ENCODE data around the gene ZNF860.
"Not testable (repeated sequence)": the region's sequence is repeated elsewhere in the genome, so short reads cannot be mapped to it uniquely, and the experiment has no call there.

ZNF860 gene

DNA sequence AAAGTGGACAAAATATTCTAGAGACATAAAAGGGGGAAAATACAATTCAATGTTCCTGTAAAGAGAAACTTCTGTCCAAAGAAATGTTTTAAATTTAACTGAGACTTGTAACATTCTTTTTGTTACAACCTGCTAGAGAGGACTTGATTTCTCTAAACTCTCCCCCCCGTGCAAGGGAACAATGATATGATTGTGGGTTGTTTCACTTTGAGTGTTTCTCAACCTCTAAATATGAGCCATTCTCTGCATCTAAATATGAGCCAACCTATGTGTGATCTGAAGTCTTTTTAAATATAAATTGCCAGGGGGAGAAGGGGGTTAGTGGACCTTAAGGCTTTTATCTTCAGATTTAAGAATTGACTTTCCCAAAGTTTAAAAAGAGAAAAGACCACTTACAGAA lies 14.6 kb downstream of the ZNF860 start:
- Mint-ChIP-seq H3K36me3 (ENCODE audit: low read depth) (peaks cover 4% of the 10 kb centered on the region), H3K4me1 (ENCODE audit: low read depth) (peaks cover 6% of the 10 kb centered on the region), H3K27me3 (ENCODE audit: low read depth) (no peaks in the 10 kb centered on the region), H3K27ac (no peak overlapping the region), H3K9me3 (peaks cover 21% of the 10 kb centered on the region), H3K4me3 (no peak overlapping the region)

DNA sequence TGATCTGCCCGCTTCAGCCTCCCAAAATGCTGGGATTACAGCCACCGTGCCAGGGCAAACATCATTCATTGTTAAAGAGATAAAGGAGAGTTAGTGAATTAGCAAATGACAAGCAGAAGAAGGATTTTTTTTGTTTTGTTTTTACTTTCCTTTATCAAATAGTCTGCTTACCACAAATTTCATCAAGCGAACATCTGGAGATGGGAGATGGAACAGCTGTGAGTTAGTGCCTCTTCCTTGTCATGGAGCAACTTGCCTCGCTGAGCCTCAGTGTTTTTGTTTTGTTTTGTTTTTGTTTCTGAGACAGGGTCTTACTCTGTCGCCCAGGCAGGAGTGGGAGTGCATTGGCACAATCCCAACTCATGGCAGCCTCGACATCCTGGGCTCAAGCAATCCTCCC lies 15.9 kb downstream of the ZNF860 start:
- Mint-ChIP-seq H3K9me3 (peaks cover 18% of the 10 kb centered on the region), H3K4me3 (no peak overlapping the region), H3K27ac (no peak overlapping the region), H3K4me1 (ENCODE audit: low read depth) (peaks cover 6% of the 10 kb centered on the region), H3K27me3 (ENCODE audit: low read depth) (no peaks in the 10 kb centered on the region), H3K36me3 (ENCODE audit: low read depth) (peaks cover 4% of the 10 kb centered on the region)

DNA sequence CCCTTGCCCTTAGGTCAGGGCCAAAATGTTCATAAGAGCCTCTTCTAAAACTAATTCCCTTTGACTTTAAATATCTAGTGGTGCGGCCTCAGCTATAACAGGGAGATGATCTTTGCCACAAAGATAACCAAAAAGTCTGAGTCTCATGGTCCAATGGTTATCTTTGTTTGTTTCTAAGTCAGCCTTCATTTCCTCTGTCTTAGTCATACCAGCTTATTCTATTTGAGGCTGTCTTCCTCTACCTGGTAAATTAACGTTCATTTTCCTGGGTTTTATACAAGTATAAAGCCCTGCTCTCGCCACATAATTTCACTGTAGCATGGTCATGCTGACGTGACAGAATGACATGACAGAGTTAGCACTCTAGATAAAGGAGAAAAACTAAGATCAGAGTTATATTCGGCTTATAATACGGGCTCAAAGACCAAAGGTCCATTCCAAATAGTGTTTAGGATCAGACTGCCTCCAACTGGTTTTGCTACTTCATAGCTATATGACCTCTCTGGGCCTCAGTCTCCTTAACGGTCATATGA lies 18.4 kb downstream of the ZNF860 start:
- Mint-ChIP-seq H3K27ac (no peak overlapping the region), H3K9me3 (peaks cover 5% of the 10 kb centered on the region), H3K4me3 (no peak overlapping the region), H3K27me3 (ENCODE audit: low read depth) (peaks cover 5% of the 10 kb centered on the region), H3K4me1 (ENCODE audit: low read depth) (peaks cover 6% of the 10 kb centered on the region), H3K36me3 (ENCODE audit: low read depth) (peaks cover 2% of the 10 kb centered on the region)

DNA sequence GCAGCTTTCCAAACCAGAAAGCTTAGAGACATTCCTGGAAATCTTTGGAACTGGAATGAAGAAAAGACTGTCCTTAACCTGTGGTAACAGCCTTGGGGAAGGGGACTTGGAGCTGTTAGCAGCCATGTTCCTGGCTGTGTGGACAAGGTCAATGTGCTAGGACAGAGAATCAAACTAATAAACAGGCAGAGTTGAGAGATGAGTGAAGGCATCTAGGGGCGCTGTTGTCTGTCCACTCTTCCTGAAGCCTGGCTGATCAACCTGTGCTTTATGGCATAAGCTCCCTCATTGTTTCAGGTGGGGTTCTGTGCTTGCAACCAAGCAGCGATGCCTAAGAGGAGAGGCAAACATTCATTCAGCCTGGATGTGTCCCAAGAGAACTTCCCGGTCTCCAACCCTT lies 19.3 kb downstream of the ZNF860 start:
- H3K36me3 Mint-ChIP-seq (ENCODE audit: low read depth), result peaks cover 2% of the 10 kb centered on the region
- peaks cover 6% of the 10 kb centered on the region for H3K4me1 Mint-ChIP-seq (ENCODE audit: low read depth)
- H3K27ac Mint-ChIP-seq, result no peak overlapping the region
- H3K4me3 Mint-ChIP-seq, result no peak overlapping the region
- peaks cover 5% of the 10 kb centered on the region for H3K27me3 Mint-ChIP-seq (ENCODE audit: low read depth)
- H3K9me3 Mint-ChIP-seq, result peaks cover 4% of the 10 kb centered on the region

DNA sequence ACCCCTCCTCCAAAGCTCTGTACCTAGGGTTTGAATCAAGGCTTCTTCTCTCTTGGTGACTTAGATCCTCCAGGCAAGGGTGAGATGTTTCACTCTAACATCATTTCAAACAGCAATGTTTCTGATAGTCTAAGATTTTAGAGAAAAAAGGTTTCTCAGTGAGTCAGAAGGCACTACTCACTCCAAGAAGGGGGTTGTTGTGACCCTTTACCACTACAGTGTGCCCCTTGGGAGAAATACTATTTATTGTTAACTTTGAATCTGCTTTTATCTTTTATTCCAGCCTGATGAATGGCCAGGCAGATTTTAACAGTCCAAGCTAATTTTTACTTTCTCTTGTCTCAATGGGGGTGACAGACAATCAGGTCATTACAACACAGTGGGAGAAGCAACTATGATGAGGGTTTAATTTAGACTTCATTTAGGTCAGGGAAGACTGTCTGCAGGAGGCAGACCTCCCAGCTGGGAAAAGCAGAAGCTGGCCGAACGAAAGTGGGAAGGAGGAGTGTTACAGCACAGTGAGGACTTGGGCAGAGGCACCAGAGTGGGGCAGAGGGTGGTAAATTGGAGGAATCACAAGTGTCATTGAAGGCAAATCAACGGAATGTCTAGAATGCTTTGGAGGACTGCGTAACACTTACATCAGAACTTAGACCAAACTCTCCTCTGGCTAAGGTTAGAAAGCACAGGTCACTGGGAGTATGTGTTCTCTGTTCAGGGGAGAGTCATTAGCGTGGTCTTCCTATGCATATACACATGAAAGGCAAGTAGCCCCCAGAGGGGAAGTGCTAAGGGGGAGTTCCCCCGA lies 21.2 kb downstream of the ZNF860 start:
- Mint-ChIP-seq H3K27ac (no peak overlapping the region), H3K9me3 (peaks cover 7% of the 10 kb centered on the region), H3K36me3 (ENCODE audit: low read depth) (peaks cover 2% of the 10 kb centered on the region), H3K4me1 (ENCODE audit: low read depth) (peaks cover 2% of the 10 kb centered on the region), H3K4me3 (no peak overlapping the region), H3K27me3 (ENCODE audit: low read depth) (peaks cover 5% of the 10 kb centered on the region)

DNA sequence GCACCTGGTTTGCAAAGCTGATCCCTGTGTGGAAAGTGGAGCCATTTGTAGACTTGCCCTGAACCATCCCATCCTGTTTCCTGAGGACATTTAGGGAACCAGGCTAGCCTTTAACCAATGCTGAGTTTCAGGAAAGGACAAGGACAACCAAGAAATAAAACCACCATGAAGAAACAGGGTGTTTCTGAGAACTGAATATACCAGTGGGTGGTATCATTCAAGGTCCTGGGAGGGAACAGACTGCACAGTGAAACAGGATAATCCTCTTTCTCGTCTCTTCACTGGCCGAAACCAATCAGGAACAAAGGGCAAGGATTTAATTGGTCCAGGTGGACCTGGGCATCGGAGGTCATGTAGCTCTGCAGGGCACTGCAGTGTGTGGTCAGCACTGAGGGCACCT lies 21.8 kb downstream of the ZNF860 start:
- Mint-ChIP-seq H3K27ac (no peak overlapping the region), H3K27me3 (ENCODE audit: low read depth) (peaks cover 5% of the 10 kb centered on the region), H3K4me1 (ENCODE audit: low read depth) (peaks cover 2% of the 10 kb centered on the region)

DNA sequence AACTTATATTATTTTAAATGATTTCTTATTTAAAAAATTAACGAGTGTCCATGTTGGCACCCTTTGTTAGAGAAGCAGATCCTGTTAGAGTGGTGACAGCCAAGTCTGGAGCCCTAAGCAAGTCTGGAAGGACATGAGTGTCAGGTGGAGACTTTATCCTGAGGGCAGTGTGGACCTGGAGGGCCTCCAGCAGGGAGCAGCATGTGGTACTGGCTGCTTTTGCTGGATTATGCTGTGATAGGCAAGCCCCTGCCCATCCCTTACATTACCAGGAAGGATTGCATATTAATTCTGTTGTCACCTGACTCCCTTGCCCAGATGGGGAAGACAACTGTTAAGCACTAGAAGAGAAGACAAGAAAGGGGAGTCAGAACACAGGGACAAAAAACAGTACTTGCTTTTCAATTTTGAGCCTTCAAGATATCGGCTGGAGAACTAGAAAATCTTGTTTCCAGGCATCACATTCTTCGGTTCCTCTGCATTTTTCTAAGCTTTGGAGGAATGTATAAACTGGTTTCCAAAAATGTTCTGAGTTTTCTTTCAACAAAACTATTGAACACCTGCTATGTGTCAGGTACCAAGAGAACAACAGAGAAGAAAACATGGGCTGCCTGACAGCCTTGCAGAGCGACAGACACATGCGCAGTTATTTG lies 22.7 kb downstream of the ZNF860 start:
- Mint-ChIP-seq H3K27me3 (ENCODE audit: low read depth) (peaks cover 5% of the 10 kb centered on the region), H3K27ac (no peak overlapping the region), H3K36me3 (ENCODE audit: low read depth) (no peaks in the 10 kb centered on the region), H3K4me3 (no peak overlapping the region), H3K4me1 (ENCODE audit: low read depth) (peaks cover 2% of the 10 kb centered on the region), H3K9me3 (peaks cover 4% of the 10 kb centered on the region)

More for the DNA sequence above, 21.8 kb downstream of the ZNF860 start:
- Mint-ChIP-seq H3K4me3 (no peak overlapping the region), H3K9me3 (peaks cover 7% of the 10 kb centered on the region), H3K36me3 (ENCODE audit: low read depth) (peaks cover 2% of the 10 kb centered on the region)

DNA sequence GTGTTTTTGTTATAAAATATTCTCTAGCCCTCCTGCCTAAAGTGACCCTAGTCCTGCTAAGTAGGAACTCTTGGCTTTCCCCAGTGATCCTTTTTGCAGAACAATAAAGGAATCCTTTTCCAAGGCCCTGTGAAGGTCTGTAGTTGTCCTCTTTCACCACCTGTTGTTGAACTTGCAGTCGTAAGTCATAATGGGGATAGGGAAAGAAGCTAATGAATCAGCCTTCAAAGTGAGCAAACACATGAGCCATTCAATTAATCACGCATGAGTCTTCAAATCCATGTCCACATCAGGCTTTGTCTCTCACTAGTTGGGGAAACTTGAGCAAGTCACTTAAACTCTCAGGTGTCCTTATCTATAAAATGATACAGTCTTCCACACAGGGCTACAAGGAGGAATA lies 27.6 kb downstream of the ZNF860 start:
- Mint-ChIP-seq H3K27me3 (ENCODE audit: low read depth) (peaks cover 4% of the 10 kb centered on the region), H3K27ac (no peak overlapping the region), H3K4me1 (ENCODE audit: low read depth) (peaks cover 5% of the 10 kb centered on the region), H3K36me3 (ENCODE audit: low read depth) (no peaks in the 10 kb centered on the region), H3K9me3 (peaks cover 4% of the 10 kb centered on the region), H3K4me3 (no peak overlapping the region)

DNA sequence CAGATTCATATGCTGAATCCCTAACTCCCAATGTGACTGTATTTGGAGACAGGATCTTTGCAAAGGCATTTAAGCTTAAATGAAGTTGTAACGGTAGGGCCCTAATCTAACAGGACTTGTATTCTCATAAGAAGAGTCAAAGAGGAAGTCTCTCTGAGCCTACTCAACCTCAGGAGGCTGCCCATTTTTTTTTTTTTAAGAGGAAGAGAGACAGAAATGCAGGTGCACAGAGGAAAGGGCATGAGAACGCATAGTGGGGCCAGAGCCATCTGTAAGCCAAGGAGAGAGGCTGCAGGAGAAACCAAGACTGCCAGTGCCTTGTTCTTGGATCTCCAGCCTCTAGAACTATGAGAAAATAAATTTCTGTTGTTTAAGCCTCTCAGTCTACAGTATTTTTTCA lies 28.4 kb downstream of the ZNF860 start:
- Mint-ChIP-seq H3K9me3 (peaks cover 4% of the 10 kb centered on the region), H3K4me1 (ENCODE audit: low read depth) (peaks cover 5% of the 10 kb centered on the region), H3K27ac (no peak overlapping the region)

DNA sequence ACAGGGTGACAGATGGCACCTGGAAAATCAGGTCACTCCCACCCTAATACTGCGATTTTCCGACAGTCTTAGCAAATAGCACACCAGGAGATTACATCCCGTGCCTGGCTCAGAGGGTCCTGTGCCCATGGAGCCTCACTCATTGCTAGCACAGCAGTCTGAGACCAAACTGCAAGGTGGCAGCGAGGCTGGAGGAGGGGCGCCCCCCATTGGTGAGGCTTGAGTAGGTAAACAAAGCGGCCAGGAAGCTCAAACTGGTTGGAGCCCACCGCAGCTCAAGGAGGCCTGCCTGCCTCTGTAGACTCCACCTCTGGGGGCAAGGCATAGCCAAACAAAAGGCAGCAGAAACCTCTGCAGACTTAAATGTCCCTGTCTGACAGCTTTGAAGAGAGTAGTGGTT lies 29.1 kb downstream of the ZNF860 start:
- not testable (repeated sequence) for H3K36me3 Mint-ChIP-seq (ENCODE audit: low read depth); H3K27ac Mint-ChIP-seq; H3K27me3 Mint-ChIP-seq (ENCODE audit: low read depth); H3K4me3 Mint-ChIP-seq; H3K4me1 Mint-ChIP-seq (ENCODE audit: low read depth); H3K9me3 Mint-ChIP-seq

More for the DNA sequence above, 28.4 kb downstream of the ZNF860 start:
- Mint-ChIP-seq H3K27me3 (ENCODE audit: low read depth) (peaks cover 4% of the 10 kb centered on the region), H3K36me3 (ENCODE audit: low read depth) (no peaks in the 10 kb centered on the region), H3K4me3 (no peak overlapping the region)

DNA sequence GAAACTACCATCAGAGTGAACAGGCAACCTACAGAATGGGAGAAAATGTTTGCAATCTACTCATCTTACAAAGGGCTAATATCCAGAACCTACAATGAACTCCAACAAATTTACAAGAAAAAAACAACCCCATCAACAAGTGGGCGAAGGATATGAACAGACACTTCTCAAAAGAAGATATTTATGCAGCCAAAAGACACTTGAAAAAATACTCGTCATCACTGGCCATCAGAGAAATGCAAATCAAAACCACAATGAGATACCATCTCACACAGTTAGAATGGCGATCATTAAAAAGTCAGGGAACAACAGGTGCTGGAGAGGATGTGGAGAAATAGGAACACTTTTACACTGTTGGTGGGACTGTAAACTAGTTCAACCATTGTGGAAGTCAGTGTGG lies 34.1 kb downstream of the ZNF860 start:
- H3K4me1 Mint-ChIP-seq (ENCODE audit: low read depth); H3K27ac Mint-ChIP-seq; H3K4me3 Mint-ChIP-seq; H3K36me3 Mint-ChIP-seq (ENCODE audit: low read depth); H3K27me3 Mint-ChIP-seq (ENCODE audit: low read depth); H3K9me3 Mint-ChIP-seq: not testable (repeated sequence)

DNA sequence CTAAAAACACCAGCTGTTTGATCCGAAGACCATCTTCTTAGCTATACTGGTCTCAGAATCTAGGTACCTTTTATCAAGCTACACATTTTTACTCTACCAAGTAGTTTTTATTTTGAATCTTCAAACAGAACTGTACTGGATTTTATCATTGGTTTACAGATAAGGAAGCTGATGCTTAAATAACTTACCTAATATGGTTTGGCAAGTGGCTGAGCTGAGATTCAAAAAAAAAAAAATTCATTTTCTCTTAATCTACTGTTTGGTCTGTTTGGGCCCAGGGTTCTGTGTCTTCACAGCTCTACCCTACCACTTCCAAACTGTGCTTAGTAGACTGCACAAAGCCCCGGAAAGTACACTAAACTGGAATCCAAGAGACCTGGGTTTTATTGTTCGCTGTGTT lies 35.7 kb downstream of the ZNF860 start:
- Mint-ChIP-seq H3K27me3 (ENCODE audit: low read depth) (peaks cover 4% of the 10 kb centered on the region), H3K4me3 (no peak overlapping the region), H3K27ac (no peak overlapping the region), H3K4me1 (ENCODE audit: low read depth) (peaks cover 2% of the 10 kb centered on the region), H3K36me3 (ENCODE audit: low read depth) (no peaks in the 10 kb centered on the region), H3K9me3 (no peaks in the 10 kb centered on the region)

DNA sequence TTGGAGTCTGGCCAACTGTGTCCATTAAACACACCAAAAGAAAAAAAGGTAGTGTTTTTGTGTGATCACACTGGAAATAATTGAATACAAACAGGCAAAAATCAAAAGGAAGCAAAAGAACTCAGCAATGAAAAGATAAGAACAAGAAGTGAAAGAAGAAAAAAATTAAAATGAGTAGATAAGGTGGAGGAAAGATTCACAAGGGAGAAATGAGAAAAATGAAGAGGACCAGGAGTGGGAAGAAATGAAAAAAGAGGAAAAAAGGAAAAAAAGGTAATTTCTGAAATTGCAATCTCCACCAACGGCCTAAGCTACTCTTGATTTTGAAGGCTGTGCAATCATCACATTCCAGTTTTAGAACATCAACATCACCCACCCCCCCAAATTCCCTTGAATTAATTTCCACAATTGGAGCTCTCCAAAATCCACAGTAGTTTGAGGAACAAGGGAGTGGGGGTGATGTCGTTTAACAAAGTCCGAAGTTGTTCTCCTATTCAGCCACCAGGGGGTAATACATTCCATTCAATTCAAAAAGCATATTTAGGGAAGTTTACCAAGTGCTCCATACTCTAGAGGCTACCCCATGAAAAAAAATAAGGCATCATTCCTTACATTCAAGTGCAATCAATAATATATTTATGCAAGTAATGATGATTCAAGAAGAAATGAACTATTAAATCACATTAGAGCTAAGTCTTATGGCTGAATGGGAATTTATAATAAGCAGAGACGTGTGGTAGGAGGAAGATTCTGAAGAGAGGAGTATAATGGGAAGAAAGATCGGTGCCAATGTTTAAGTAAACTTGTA lies 37.4 kb downstream of the ZNF860 start:
- Mint-ChIP-seq H3K4me1 (ENCODE audit: low read depth) (peaks cover 2% of the 10 kb centered on the region), H3K4me3 (no peak overlapping the region), H3K27ac (no peak overlapping the region), H3K36me3 (ENCODE audit: low read depth) (no peaks in the 10 kb centered on the region), H3K27me3 (ENCODE audit: low read depth) (no peaks in the 10 kb centered on the region), H3K9me3 (no peaks in the 10 kb centered on the region)

DNA sequence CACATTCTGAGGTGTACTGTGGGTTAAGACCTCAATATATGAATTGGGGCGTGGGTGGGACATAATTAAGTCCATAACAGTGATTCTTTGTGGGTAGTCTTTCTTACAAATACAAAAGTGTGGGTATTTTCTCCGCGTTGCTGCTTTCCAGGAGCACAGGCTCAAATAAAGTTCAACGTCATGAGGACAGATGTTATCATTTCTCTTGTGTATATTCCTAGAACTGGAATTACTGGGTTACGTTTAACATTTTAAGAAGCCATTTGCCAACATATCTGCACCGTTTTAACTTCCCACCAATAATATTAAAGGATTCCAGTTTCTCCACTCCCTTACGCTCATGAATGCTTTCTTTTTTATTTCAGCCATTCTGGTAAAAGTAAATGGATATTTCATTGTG lies 39.6 kb downstream of the ZNF860 start:
- Mint-ChIP-seq H3K36me3 (ENCODE audit: low read depth) (no peaks in the 10 kb centered on the region), H3K4me1 (ENCODE audit: low read depth) (peaks cover 2% of the 10 kb centered on the region), H3K4me3 (no peak overlapping the region), H3K27ac (no peak overlapping the region), H3K27me3 (ENCODE audit: low read depth) (no peaks in the 10 kb centered on the region), H3K9me3 (no peaks in the 10 kb centered on the region)
